ENCODE results near the gene CENPP.

Gene CENPP

DNA sequence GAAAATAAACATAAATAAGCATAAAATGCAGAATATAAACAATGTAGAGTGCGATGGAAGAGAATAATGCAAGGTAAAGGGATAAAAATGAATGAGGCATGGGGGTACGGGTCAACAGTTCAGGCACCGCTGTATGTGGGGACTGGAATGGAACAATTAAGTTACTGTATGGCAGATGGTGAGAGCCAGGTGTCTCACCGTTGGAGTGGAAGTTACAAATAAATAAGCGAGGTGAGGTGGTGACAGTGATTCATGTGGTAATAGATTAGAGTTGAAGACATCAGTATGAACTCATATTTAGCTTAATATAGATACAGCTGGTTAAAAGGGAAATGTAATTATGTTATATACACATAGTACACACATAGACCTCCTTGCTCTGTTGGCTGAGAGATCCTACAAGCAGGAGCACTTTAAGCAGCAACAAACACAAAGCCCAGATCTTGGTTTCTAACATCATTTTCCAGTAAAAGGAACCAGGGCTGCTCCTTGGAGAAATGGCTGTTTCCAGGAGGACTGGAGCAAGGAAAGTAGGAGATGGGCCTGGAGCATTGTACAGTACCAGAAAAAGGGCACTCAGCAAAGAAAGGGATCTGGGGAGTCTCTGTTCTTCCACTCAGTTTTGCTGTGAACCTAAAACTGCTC, 100.9 kb downstream of the CENPP start:
- DNase-seq (ENCODE audit: insufficient read length, low spot score) (no peak), FAIRE-seq (no peak)
- TF ChIP-seq PAX5 (IDR thresholded peaks at IDR 0.05; ENCODE audit: insufficient read depth, low read length, severe bottlenecking) (no peak), POLR2A (IDR thresholded peaks at IDR 0.05; ENCODE audit: low read depth, low read length) (no peak), POLR2AphosphoS5 (IDR thresholded peaks at IDR 0.05; ENCODE audit: low read depth, low read length) (no peak), TAF1 (IDR thresholded peaks at IDR 0.05; ENCODE audit: low read depth, low read length) (no peak), SPI1 (IDR thresholded peaks at IDR 0.05; ENCODE audit: low read depth, low read length) (no peak), POU2F2 (IDR thresholded peaks at IDR 0.05; ENCODE audit: low read depth, low read length) (no peak)

DNA sequence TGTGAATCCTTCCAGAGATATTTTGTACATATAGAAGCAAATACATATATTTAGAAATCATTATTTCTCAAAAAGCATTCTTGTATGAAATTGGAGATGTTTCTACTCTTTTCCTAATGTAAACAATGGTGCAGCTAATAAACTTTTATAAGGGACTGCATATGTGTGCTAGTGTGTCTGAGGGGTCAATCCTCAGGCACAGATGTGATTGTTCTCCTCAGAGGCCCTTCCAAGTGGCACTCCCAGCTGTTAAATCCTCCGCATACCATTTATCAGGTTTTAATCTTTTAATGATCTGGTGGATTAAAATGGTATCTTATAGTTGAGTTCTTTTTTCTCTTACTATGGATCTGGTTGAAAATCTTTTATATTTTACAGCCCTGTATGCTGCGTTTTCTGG, 104.1 kb downstream of the CENPP start:
- FAIRE-seq (no peak), DNase-seq (ENCODE audit: insufficient read length, low spot score) (no peak)
- TF ChIP-seq TAF1 (IDR thresholded peaks at IDR 0.05; ENCODE audit: low read depth, low read length): no peak
- no peak for TF ChIP-seq POLR2AphosphoS5 (IDR thresholded peaks at IDR 0.05; ENCODE audit: low read depth, low read length)
- TF ChIP-seq SPI1 (IDR thresholded peaks at IDR 0.05; ENCODE audit: low read depth, low read length): no peak
- no peak for TF ChIP-seq PAX5 (IDR thresholded peaks at IDR 0.05; ENCODE audit: insufficient read depth, low read length, severe bottlenecking)
- no peak for TF ChIP-seq POLR2A (IDR thresholded peaks at IDR 0.05; ENCODE audit: low read depth, low read length)
- TF ChIP-seq POU2F2 (IDR thresholded peaks at IDR 0.05; ENCODE audit: low read depth, low read length): no peak

DNA sequence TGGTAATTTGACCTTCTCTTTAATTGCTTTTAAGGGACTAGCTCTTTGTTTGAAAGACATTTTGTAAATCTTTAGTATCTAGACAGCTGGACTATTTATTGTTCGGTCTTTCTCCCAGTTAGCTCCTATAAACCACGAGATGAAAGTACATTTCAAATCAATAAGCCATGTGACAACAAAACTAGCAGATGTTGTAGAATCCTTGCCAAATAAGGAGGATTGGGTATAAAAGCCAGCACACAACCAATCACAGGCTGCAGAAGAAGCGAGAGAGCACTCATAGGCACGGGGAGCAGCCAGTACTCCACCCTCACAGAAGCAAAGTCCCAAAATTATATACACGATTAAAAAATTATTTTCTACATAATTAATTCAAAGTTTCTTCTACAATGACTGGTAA, 106.6 kb downstream of the CENPP start:
- DNase-seq (ENCODE audit: insufficient read length, low spot score): no peak
- no peak for FAIRE-seq
- no peak for TF ChIP-seq POU2F2 (IDR thresholded peaks at IDR 0.05; ENCODE audit: low read depth, low read length)
- no peak for TF ChIP-seq PAX5 (IDR thresholded peaks at IDR 0.05; ENCODE audit: insufficient read depth, low read length, severe bottlenecking)
- TF ChIP-seq TAF1 (IDR thresholded peaks at IDR 0.05; ENCODE audit: low read depth, low read length): no peak
- no peak for TF ChIP-seq POLR2AphosphoS5 (IDR thresholded peaks at IDR 0.05; ENCODE audit: low read depth, low read length)
- no peak for TF ChIP-seq SPI1 (IDR thresholded peaks at IDR 0.05; ENCODE audit: low read depth, low read length)
- no peak for TF ChIP-seq POLR2A (IDR thresholded peaks at IDR 0.05; ENCODE audit: low read depth, low read length)

DNA sequence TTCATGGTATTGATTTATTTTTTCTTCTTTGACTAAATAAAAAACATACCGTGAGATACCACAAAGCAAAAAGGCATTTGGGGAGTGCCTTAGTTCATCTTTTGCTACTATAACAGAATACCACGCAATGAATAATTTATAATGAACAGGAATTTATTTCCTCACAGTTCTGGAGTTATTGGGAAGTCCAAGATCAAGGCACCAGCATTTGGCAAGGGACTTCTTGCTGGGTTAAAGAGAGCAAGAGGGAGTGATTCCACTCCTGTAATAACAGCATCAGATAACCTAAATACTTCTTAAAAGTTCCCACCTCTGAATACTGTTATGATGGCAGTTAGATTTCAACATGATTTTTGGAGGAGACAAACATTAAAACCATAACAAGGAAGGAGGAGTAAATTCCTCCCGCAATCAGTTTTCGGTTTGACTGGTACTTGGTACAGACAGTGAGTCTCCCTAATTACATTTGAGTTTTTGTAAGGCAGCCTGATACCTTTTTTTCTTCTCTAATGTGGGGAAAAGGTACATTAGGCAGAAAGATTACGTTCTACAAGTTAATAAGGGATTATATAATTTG, 107.3 kb downstream of the CENPP start:
- DNase-seq (ENCODE audit: insufficient read length, low spot score): no peak
- FAIRE-seq: no peak
- TF ChIP-seq TAF1 (IDR thresholded peaks at IDR 0.05; ENCODE audit: low read depth, low read length) (no peak), PAX5 (IDR thresholded peaks at IDR 0.05; ENCODE audit: insufficient read depth, low read length, severe bottlenecking) (no peak), POLR2A (IDR thresholded peaks at IDR 0.05; ENCODE audit: low read depth, low read length) (no peak), SPI1 (IDR thresholded peaks at IDR 0.05; ENCODE audit: low read depth, low read length) (no peak), POU2F2 (IDR thresholded peaks at IDR 0.05; ENCODE audit: low read depth, low read length) (no peak), POLR2AphosphoS5 (IDR thresholded peaks at IDR 0.05; ENCODE audit: low read depth, low read length) (no peak)

DNA sequence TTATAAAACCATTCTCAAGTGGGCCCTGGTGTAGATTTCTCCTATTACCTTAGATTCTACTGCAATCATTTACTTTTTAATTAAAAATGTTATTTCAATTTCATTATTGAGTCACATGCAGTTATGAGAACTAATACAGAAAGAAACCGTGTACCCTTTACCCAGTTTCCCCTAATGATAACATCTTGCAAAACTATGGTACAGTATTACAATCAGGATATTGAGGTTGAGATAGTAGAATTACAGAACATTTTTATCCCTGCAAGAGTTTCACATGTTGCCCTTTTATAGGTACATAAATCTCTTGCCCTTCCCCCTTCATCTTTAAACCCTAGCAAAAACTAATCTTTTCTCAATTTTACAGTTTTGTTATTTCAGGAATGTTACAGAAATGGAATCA, 109.5 kb downstream of the CENPP start:
- TF ChIP-seq PAX5 (IDR thresholded peaks at IDR 0.05; ENCODE audit: insufficient read depth, low read length, severe bottlenecking): no peak
- no peak for TF ChIP-seq POLR2A (IDR thresholded peaks at IDR 0.05; ENCODE audit: low read depth, low read length)
- TF ChIP-seq POU2F2 (IDR thresholded peaks at IDR 0.05; ENCODE audit: low read depth, low read length): no peak
- TF ChIP-seq POLR2AphosphoS5 (IDR thresholded peaks at IDR 0.05; ENCODE audit: low read depth, low read length): no peak
- DNase-seq (ENCODE audit: insufficient read length, low spot score) (no peak), FAIRE-seq (no peak)

DNA sequence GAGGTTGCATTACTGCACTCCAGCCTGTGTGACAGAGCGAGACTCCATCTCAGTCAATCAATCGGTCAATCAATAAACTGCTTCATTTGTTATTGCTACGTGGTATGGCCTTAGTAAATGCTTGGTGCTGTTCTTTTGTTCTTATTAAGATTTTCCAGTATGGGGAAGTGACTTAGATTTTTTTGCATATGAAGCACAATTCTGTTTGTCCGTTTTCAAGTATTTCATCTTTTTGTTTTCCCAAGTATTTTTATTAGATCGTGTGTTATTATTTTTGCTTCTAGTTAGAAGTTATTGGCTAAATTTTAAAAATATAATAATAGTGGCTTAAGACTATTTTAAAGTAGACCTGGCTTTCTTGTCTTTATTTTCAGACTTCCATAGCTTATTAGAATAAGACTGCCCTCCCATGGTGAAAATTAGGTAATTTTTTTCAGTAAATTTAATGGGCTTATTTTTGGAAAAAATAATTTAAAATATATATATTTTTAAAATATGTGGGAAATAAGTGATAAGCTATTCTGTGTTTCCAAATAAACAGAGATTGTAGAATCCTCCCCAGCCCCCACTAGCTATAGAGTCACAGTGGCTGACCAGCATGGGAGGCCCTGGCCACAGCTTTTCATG, 113.3 kb downstream of the CENPP start:
- DNase-seq (ENCODE audit: insufficient read length, low spot score) (no peak), FAIRE-seq (no peak)
- TF ChIP-seq TAF1 (IDR thresholded peaks at IDR 0.05; ENCODE audit: low read depth, low read length) (no peak), POLR2AphosphoS5 (IDR thresholded peaks at IDR 0.05; ENCODE audit: low read depth, low read length) (no peak), POLR2A (IDR thresholded peaks at IDR 0.05; ENCODE audit: low read depth, low read length) (no peak), POU2F2 (IDR thresholded peaks at IDR 0.05; ENCODE audit: low read depth, low read length) (no peak), SPI1 (IDR thresholded peaks at IDR 0.05; ENCODE audit: low read depth, low read length) (no peak), PAX5 (IDR thresholded peaks at IDR 0.05; ENCODE audit: insufficient read depth, low read length, severe bottlenecking) (no peak)

DNA sequence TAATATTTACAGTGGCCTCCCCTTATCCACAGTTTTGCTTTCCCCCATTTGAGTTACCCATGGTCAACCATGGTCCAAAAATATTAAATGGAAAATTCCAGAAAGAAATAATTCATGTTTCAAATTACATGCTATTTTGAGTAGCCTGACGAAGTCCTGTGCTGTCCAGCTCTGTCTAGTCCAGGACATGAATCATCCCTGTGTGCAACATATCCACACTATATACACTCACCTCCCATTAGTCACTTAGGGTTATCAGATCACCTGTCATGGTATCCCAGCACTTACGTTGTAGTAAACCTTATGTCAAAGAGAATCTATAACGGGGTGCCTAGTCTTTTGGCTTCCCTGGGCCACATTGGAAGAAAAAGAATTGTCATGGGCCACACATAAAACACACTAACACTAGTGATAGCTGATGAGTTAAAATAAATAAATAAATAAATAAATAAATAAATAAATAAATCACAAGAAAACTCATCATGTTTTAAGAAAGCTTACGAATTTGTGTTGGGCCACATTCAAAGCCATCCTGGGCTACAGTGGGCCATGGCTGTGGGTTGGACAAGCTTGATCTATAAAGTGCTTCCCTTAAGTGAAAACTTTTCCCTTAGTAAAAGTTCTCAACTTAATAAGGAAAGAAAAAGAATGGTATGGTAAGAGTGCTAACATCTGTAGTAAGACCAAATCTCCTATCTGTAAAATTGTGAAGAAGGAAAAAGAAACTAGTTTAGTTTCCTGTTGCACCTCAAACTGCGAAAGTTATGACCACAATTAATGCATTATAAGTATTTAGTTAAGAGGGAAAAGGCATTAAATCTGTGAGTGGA, 114.4 kb downstream of the CENPP start:
- FAIRE-seq (peak; percentile 84), DNase-seq (ENCODE audit: insufficient read length, low spot score) (no peak)
- no peak for TF ChIP-seq POLR2A (IDR thresholded peaks at IDR 0.05; ENCODE audit: low read depth, low read length)
- no peak for TF ChIP-seq POLR2AphosphoS5 (IDR thresholded peaks at IDR 0.05; ENCODE audit: low read depth, low read length)

DNA sequence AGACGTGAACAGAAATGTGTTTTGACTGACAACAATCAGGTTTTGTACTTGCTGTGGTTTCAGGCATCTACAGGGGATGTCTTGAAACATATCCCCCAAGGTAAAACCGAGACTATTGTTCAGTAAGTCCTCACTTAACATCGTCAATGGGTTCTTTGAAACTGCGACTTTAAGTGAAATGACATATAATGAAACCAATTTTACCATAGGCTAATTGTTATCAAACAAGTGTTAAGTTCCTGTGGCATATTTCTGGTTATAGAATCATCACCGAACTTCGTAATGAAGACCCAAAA, 114.9 kb downstream of the CENPP start:
- TF ChIP-seq PAX5 (IDR thresholded peaks at IDR 0.05; ENCODE audit: insufficient read depth, low read length, severe bottlenecking) (no peak), POU2F2 (IDR thresholded peaks at IDR 0.05; ENCODE audit: low read depth, low read length) (no peak), POLR2A (IDR thresholded peaks at IDR 0.05; ENCODE audit: low read depth, low read length) (no peak), TAF1 (IDR thresholded peaks at IDR 0.05; ENCODE audit: low read depth, low read length) (no peak), POLR2AphosphoS5 (IDR thresholded peaks at IDR 0.05; ENCODE audit: low read depth, low read length) (no peak), SPI1 (IDR thresholded peaks at IDR 0.05; ENCODE audit: low read depth, low read length) (no peak)
- DNase-seq (ENCODE audit: insufficient read length, low spot score) (no peak), FAIRE-seq (no peak)

DNA sequence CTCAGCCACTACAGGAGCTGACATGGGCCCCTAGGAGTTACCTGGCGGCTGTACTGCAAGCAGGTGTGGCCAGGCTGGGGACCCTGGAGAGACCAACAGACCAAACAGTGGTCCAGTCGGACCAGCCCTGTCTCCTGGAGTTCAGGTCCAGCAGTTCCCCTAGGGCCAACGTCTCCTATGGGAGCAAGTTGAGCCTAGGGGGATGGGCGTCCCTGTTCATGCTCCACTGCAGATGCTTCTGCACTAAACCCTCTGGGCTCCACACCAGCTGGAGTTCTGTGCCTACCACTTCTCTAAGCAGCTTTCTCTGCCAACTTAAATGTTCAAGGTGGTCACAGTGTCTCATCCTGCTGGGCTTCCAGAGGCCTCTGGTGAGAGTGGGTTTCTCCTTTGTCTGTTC, 119.1 kb downstream of the CENPP start:
- DNase-seq (ENCODE audit: insufficient read length, low spot score): no peak
- no peak for FAIRE-seq
- TF ChIP-seq PAX5 (IDR thresholded peaks at IDR 0.05; ENCODE audit: insufficient read depth, low read length, severe bottlenecking) (no peak), SPI1 (IDR thresholded peaks at IDR 0.05; ENCODE audit: low read depth, low read length) (no peak), POLR2A (IDR thresholded peaks at IDR 0.05; ENCODE audit: low read depth, low read length) (no peak), POLR2AphosphoS5 (IDR thresholded peaks at IDR 0.05; ENCODE audit: low read depth, low read length) (no peak), TAF1 (IDR thresholded peaks at IDR 0.05; ENCODE audit: low read depth, low read length) (no peak)
